GM10266 (cell line): Measurements from ENCODE around the gene AFMID.
"Not testable (repeated sequence)": the region's sequence is repeated elsewhere in the genome, so short reads cannot be mapped to it uniquely, and the experiment has no call there.

Experiments
- DNase-seq: peaks from one replicate; pipeline ENCODE4 v3.0.0; 2012; ENCODE audit errors: extremely low spot score
- CTCF ChIP-seq: IDR thresholded peaks from 2 replicates; pipeline ENCODE4 v1.5.1; 2012; ENCODE audit warnings: mild to moderate bottlenecking, low read depth; ENCODE audit not compliant: control insufficient read depth, insufficient read depth; ENCODE audit errors: missing control alignments

Gene AFMID

GRCh38 chr17:78232859-78233173 is 45.7 kb downstream of the AFMID start:
- no peak for DNase-seq
- no peak for TF ChIP-seq CTCF

- no peak for DNase-seq
- no peak for TF ChIP-seq CTCF
These were observed 46.5 kb downstream of the AFMID start for GRCh38 chr17:78233678-78234077.

GRCh38 chr17:78234261-78234865 is 47.2 kb downstream of the AFMID start:
- no peak for TF ChIP-seq CTCF
- DNase-seq, result no peak

GRCh38 chr17:78235022-78235421 is 47.9 kb downstream of the AFMID start:
- not testable (repeated sequence) for DNase-seq

GRCh38 chr17:78235885-78236284 is 48.7 kb downstream of the AFMID start:
- no peak for TF ChIP-seq CTCF
- DNase-seq, result no peak

- DNase-seq, result no peak
- TF ChIP-seq CTCF, result no peak
These were observed 49.4 kb downstream of the AFMID start for GRCh38 chr17:78236362-78237127.

- no peak for TF ChIP-seq CTCF
- DNase-seq, result no peak
These were observed 50.3 kb downstream of the AFMID start for GRCh38 chr17:78237401-78238012.
